NCI-H1105 treated with DMSO at 0.1 percent for 48 hours (cell line): ENCODE results near the gene DGKI.

Experiments used
- DNase-seq: peaks from one replicate; lab custom pipeline; 2025; lab: John Stamatoyannopoulos, UW

Gene DGKI

DNA sequence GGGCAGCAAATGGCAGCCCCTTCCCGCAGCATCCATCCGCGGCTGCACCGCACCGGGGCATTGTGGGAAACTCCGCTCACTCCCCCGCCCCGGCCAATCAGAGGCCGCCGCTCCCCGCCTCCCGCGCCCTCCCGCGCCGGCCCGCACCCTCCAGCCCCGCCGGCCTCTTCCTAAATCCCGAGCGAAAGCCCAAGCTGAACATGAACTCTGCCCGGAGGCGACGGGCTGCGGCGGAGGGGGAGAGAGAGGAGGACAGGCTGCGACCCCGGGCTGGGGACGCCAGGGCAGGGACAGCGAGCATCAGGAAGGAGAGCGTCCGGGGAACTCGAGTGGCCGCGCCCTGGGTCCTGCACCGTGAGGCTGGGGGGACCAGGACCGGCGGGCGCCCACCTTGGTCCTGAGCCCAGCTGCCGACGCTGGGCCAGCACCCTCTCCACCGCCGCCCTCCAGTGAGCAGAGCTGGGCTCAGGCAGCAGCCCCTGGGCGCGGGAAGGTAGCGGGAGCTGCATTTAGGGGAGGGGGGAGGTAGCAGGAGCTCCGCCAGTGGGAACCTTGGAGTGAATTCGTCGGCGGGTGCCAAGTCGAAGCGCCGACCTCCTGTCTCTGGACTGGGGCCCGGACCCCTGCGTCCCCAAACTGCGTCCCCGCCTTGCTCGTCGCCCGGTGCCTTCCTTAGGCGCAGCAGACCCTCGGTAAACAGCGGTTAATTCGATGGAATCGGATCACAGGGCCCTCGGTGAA lies at the start of gene DGKI:
DGKI (minus strand) TSS at position 148 of the 741 bp plus-strand sequence.
- DNase-seq = peak; percentile 53

GRCh38 chr7:137895301-137896221 lies 48.8 kb upstream of the DGKI start:
- no peak for DNase-seq

GRCh38 chr7:137893143-137893742 lies 46.5 kb upstream of the DGKI start:
- no peak for DNase-seq

DNA sequence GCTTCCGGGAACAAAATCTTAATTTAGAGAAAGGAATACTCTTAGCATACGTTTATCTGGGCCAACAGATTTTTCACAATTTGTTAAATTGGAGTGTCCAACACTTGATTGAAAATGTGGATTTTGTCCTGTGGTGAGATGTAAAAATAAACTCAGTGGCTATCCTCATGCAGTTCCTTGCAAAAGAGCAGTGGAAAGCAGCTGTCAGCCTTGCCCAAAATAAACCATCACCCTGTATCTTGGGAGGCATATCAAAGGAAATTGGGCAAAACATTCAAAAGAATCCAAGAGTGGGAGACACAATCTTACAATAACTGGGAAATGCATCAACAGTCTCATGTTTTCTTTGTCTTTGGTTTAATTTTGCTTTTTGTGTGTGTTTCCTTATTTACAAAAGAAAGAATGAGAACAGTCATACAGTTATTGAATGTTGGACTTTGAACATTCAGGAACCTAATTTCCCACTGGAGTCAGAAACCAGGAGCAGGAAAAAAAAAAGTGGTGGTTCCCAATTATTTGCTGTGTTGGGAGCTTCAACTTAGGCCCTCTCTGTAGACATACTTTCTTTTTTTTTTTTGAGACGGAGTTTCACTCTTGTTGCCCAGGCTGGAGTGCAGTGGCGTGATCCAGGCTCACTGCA lies 44.4 kb upstream of the DGKI start:
- no peak for DNase-seq

- DNase-seq = no peak
Observed at GRCh38 chr7:137890449-137890921, 43.7 kb upstream of the DGKI start.

DNA sequence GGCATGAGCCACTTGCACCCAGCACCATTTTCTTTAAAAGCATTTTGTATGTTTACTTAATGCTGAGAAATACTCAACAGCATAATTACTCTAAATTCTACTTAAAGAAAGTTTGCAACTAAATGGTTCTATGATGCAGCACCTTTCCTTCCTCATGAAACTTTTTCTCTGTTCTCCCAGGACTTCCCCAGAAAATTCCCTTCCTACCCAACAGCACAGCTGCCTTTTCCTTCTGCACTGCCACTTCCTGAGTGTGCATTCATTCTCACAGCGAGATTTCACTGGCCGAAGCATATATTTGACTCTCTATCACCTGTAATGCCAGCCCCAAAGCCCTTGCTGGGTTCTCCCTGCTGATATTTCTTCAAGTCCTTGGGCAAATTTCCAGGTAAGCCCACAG lies 41.5 kb upstream of the DGKI start:
- DNase-seq = no peak

DNA sequence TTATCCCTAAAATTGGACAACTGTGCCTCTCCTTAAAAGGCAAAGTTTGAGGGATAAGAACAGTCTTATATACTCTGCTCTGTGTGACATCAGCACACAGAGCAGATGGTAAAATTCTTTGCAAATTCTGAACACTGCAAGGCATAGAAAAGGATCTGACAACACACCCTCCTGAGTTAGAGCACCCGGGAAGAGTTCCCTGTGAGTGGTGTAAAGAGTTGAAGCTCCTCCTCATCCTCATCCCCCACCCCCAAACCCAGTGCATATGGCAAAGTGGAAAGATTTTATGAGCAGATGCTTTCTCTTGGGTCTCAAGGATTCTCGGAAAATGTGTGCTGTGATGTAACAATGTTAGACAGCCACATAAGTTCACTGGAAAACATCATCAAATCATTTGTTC lies 40.0 kb upstream of the DGKI start:
- no peak for DNase-seq

DNA sequence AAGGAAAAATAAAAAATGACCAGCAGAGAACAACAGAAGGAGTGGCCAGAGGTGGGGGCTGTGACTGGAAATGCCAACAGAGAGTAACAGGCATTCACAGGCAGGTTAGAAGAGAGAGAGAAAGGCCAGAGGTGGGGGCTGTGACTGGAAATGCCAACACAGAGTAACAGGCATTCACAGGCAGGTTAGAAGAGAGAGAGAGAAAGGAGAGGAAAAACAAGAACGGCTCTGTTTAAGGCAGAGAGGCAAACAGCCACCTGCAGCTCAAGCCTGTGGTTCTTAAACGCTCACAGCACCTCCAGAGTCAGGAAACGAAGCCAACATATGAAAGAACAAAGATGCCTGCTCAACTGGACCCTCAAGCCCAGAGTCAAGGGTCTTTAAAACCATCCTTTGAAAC lies 39.5 kb upstream of the DGKI start:
- DNase-seq = no peak

GRCh38 chr7:137885678-137886077 lies 38.9 kb upstream of the DGKI start:
- DNase-seq = no peak

DNA sequence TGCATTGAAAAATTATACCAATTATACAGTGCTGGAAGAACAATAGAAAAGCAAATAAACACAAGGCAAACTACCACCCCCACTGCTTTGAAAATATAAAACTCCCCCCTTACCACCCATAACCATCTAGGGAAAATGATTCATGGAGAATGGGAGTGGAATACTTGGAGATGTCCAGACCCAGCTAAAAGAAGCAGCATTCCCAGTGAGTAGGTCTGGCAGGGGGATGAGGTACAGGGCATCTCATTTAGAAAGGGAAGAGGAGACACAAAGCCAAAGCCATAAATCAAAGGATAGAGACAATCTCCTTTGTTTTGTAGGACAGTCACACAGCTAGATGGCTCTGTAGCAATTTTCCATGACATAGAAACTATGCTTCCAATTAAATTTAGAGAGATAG lies 36.0 kb upstream of the DGKI start:
- DNase-seq = no peak

- DNase-seq = no peak
Observed at GRCh38 chr7:137882261-137882668, 35.5 kb upstream of the DGKI start.

DNA sequence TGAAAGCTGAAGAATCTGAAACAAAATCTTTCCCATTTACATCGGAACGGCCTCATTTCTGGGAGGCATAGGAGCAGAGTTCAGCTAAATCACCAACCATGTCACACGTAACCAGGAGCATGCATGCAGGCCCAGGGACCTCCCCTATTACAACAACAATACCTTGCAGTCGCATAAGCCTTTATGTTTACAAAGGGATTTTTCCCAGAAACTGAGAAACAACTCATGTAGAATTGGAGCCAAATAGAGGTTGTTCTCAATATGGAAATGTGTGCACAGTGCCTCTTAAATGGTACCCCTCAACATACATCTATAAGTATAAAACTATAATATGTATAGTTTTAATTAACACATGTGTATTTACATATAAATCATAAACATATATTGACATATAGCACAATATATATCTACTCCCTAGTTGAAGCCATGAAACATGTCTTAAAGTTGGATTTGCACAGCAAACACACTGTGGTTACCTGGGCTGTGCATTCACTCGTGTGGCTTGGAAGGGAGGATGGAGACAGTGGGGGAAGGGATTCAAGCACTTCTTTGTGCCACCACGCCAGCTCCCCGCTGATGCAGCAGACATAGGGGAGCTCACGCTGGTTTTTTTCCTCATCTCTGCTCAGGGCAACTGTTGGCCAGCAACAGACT lies 35.0 kb upstream of the DGKI start:
- DNase-seq = no peak

- no peak for DNase-seq
Observed at GRCh38 chr7:137880432-137880831, 33.7 kb upstream of the DGKI start.

DNA sequence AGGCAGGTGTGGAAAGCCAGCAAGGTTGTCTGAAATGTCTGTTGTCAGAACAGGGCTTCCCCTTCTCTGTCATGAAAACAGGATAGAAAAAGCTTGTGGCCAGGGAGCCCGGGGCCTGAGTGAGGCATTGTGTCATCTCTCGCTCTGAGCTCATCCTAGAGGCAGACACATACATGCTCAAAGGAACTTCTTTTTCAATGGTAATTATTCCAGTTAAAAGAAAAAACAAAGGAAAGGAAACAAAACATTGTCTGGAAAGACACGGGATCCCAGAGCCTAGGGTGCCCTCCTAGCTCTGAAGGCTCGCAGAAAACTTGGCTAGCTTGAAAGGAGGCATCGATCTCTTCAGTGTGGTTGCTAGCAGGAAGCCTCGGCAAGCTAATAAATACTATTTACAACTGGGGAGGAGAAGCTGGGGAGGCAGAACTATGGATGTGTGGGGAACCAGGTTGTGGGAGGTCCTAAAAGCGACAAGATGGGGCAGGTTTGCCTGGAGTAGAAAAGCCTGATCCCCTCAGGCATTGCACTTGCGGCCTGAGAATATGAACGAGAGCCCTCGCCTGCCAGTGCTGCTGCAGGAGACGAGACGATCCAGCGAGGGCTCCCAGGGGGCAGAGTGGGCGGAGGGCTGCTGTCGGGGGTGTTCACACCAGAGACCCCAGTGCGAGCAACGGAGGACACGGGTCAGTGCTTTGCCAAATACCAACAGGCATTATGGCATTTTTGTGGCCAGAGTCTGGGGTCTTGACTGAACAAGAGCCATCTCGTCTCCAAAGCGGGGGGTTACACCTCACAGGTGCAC lies 32.8 kb upstream of the DGKI start:
- no peak for DNase-seq

DNA sequence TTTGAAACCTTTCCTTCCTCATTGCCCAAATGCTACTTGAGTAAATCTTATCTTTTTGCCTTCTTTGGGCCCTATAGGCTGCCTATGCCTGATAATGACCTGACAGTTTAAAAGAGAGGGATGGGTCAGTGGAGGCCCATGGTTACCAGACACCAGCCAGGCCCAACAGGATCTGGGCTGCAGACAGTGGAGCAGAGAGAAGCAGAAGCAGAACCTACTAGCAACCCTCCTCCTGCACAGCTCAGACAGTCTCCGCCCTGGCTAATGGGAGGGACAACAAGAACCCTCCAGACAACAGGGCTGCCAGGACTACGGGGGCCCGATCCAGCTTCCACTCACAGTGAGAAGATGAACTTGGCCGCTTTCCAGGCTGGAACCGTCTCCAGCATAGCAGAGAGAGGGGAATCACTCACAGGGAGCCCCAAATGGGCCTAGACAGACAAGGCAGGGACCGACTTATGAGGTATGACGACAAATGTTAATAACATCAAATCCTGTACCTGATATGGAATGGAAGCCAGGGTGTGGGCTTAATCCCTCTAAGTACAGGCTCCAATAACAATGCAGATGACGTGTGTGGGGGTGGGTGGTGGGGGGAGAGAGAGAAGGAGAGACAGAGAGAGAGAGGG lies 31.7 kb upstream of the DGKI start:
- DNase-seq = no peak

DNA sequence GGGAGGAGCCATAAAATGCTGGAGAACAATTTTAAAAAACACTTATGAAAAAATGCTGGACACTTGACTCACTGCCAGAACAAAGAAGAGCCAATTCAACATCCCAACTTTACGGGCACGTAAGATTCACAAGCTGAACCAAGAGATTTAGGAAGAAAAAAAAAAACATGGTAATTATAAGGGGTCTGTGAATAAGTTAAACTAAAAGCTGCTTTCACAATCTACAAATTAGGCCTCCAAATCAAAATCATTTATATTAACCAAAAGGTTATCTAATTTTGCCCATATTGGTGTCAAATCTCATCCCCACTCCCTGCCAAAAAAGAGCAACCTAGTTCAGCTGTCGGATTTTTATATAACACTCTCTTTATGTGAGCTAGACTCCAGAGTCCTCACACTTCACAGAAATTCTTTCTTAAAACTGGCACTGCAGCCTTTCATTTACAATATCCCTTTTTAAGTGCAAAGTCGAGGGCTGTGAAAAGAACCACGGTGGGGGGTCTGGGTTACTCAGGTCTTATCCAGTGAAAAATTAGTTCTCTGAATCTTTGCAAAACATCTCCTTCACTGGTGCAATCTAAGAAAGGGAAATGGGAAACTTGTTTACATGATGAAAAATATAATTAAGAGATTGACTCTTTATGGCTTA lies 30.4 kb upstream of the DGKI start:
- no peak for DNase-seq

GRCh38 chr7:137875746-137876145 lies 29.0 kb upstream of the DGKI start:
- no peak for DNase-seq

DNA sequence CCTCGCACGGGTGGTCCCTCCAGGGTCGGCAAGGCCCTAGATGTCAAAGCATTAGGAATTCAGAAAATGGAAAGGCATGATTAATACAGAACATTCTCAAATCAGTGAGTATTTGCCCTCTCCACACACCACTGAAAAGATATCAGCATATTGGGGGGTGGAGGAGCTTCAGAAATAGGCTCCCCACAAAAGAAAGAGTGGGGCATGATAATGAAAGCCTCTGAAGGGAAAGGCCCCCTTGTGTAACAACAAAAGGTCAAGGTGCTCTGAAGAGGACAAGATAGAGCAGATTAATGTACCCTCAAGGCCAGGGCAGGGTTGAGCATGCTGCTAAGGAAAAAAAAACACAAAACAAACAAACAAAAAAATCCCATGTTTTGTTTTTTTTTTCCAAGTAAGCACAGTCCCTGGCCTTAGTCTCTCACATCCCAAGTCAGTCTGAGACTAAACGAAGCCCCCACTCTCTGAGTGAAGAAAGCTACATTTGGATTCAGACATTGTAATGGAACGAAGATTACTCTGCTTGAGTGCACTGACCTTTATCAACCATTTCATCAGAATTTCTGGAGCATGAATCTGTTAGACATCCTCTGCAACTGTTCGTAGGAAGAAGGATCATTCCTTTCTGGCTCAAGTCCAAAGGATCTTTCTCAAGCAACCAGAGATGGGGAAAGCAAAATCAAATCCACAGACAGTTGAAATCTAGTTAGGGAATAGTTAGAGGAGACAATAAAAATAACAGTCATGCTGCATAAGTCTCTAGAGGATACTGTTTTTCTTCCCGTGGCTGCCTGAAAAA lies 27.4 kb upstream of the DGKI start:
- no peak for DNase-seq

- DNase-seq = no peak
Observed at GRCh38 chr7:137873524-137873923, 26.8 kb upstream of the DGKI start.
